ENCODE results near the gene HSD3B7.

HSD3B7 gene

DNA sequence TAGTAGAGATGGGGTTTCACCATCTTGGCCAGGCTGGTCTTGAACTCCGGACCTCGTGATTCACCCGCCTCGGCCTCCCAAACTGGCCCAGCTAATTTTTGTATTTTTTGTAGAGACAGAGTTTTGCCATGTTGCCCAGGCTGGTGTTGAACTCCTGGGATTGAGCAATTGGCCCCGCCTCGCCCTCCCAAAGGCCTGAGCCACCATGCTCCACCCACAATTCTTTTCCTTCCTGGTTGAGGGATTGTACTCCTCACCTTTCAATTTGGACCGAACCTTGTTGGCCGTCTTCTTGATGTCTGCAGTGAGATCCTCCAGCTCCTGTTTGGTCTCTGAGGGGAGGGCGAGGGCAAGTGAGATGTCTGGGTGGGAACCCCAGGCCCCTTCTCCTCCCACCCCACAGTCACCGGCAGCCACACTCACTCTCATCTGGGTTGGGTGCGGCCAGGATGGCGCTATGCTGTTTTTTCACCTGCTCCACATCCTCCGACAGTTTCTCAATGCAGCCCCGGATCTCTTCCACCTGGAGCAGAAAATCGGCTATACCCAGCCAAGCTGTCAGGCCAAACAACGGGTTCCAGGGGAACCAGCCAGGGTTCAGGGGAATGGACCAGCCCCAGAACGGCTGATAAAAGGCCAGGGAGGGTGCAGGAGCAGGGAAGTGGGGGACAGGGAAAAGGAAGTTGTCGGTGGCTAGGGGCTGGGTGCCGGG, 15.8 kb downstream of the HSD3B7 start:
- no peak for ATAC-seq

DNA sequence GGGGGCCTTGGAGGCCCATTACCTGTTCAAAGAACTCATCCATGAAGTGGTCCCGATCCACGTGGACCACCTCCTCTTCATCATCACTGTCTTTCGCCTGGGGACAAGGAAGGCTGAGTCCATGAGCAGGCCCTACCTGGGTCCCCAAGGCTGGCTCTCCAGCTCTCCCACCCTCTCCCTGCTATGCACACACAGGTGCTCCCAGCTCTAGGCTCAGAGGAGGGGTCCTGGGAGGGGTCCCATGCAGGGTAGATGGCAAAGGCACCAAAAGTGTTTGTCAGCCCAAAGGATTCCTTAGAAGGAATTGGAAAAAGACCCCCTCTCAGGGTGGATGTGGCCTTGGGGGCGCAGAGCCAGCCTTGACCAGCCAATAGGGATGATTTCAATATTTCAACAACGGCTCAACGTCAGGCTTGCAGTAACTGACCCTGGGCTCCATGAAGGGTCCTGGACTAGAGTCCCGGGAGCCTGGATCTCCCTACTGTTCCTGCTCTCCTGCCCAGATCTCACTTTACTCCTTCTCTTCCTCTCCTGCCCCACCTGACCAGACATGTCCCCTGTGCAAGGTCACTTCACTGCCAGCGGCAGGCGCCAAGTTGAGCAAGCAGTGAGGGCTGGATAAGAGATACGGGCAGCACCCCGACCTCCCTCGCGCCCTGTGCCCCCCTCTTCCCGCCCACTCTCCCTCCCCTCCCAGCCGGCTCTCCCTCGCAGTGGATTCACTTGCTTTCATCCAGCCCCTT, 16.7 kb downstream of the HSD3B7 start:
- TF ChIP-seq CREB5 (CRISPR knock-in tag; IDR thresholded peaks at IDR 0.05; ENCODE audit: low read depth) (no peak), OSR1 (CRISPR knock-in tag; IDR thresholded peaks at IDR 0.05) (no peak)
- TF ChIP-seq, protein P1, sequence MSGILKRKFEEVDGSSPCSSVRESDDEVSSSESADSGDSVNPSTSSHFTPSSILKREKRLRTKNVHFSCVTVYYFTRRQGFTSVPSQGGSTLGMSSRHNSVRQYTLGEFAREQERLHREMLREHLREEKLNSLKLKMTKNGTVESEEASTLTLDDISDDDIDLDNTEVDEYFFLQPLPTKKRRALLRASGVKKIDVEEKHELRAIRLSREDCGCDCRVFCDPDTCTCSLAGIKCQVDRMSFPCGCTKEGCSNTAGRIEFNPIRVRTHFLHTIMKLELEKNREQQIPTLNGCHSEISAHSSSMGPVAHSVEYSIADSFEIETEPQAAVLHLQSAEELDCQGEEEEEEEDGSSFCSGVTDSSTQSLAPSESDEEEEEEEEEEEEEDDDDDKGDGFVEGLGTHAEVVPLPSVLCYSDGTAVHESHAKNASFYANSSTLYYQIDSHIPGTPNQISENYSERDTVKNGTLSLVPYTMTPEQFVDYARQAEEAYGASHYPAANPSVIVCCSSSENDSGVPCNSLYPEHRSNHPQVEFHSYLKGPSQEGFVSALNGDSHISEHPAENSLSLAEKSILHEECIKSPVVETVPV (CRISPR knock-in tag; IDR thresholded peaks at IDR 0.05), result no peak
- no peak for ATAC-seq

More for the DNA sequence above, 15.8 kb downstream of the HSD3B7 start:
- no peak for TF ChIP-seq RARB (CRISPR knock-in tag; IDR thresholded peaks at IDR 0.05)
- no peak for TF ChIP-seq ZNF70 (CRISPR knock-in tag; IDR thresholded peaks at IDR 0.05)
- no peak for TF ChIP-seq ZNF8 (CRISPR knock-in tag; IDR thresholded peaks at IDR 0.05)
- no peak for TF ChIP-seq GLIS3 (CRISPR knock-in tag; IDR thresholded peaks at IDR 0.05)
- TF ChIP-seq, protein P2, sequence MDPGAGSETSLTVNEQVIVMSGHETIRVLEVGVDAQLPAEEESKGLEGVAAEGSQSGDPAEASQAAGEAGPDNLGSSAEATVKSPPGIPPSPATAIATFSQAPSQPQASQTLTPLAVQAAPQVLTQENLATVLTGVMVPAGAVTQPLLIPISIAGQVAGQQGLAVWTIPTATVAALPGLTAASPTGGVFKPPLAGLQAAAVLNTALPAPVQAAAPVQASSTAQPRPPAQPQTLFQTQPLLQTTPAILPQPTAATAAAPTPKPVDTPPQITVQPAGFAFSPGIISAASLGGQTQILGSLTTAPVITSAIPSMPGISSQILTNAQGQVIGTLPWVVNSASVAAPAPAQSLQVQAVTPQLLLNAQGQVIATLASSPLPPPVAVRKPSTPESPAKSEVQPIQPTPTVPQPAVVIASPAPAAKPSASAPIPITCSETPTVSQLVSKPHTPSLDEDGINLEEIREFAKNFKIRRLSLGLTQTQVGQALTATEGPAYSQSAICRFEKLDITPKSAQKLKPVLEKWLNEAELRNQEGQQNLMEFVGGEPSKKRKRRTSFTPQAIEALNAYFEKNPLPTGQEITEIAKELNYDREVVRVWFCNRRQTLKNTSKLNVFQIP (CRISPR knock-in tag; IDR thresholded peaks at IDR 0.05; ENCODE audit: borderline replicate concordance, low read depth), result no peak
- TF ChIP-seq SNAI2 (CRISPR knock-in tag; IDR thresholded peaks at IDR 0.05), result no peak
- no peak for TF ChIP-seq TCF4 (CRISPR knock-in tag; IDR thresholded peaks at IDR 0.05; ENCODE audit: borderline replicate concordance)
- TF ChIP-seq, protein P3, sequence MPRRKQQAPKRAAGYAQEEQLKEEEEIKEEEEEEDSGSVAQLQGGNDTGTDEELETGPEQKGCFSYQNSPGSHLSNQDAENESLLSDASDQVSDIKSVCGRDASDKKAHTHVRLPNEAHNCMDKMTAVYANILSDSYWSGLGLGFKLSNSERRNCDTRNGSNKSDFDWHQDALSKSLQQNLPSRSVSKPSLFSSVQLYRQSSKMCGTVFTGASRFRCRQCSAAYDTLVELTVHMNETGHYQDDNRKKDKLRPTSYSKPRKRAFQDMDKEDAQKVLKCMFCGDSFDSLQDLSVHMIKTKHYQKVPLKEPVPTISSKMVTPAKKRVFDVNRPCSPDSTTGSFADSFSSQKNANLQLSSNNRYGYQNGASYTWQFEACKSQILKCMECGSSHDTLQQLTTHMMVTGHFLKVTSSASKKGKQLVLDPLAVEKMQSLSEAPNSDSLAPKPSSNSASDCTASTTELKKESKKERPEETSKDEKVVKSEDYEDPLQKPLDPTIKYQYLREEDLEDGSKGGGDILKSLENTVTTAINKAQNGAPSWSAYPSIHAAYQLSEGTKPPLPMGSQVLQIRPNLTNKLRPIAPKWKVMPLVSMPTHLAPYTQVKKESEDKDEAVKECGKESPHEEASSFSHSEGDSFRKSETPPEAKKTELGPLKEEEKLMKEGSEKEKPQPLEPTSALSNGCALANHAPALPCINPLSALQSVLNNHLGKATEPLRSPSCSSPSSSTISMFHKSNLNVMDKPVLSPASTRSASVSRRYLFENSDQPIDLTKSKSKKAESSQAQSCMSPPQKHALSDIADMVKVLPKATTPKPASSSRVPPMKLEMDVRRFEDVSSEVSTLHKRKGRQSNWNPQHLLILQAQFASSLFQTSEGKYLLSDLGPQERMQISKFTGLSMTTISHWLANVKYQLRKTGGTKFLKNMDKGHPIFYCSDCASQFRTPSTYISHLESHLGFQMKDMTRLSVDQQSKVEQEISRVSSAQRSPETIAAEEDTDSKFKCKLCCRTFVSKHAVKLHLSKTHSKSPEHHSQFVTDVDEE (CRISPR knock-in tag; IDR thresholded peaks at IDR 0.05), result no peak
- no peak for TF ChIP-seq ZFP3 (CRISPR knock-in tag; IDR thresholded peaks at IDR 0.05)
- no peak for TF ChIP-seq ZNF565 (CRISPR knock-in tag; conservative IDR thresholded peaks at IDR 0.05; ENCODE audit: low read depth)
- TF ChIP-seq PATZ1 (CRISPR knock-in tag; IDR thresholded peaks at IDR 0.05; ENCODE audit: borderline replicate concordance), result no peak
- no peak for TF ChIP-seq ISL1 (CRISPR knock-in tag; IDR thresholded peaks at IDR 0.05)
- TF ChIP-seq CREB5 (CRISPR knock-in tag; IDR thresholded peaks at IDR 0.05; ENCODE audit: low read depth), result no peak
- TF ChIP-seq PPARA (CRISPR knock-in tag; IDR thresholded peaks at IDR 0.05; ENCODE audit: borderline replicate concordance), result no peak

GRCh38 chr16:31002250-31002700, 17.3 kb downstream of the HSD3B7 start:
- TF ChIP-seq ZNF565 (CRISPR knock-in tag; conservative IDR thresholded peaks at IDR 0.05; ENCODE audit: low read depth) (no peak), ZFP3 (CRISPR knock-in tag; IDR thresholded peaks at IDR 0.05) (no peak), TOX (CRISPR knock-in tag; IDR thresholded peaks at IDR 0.05; ENCODE audit: borderline replicate concordance) (no peak), CSDC2 (CRISPR knock-in tag; IDR thresholded peaks at IDR 0.05) (no peak), ZNF70 (CRISPR knock-in tag; IDR thresholded peaks at IDR 0.05) (no peak), PATZ1 (CRISPR knock-in tag; IDR thresholded peaks at IDR 0.05; ENCODE audit: borderline replicate concordance) (no peak), OSR1 (CRISPR knock-in tag; IDR thresholded peaks at IDR 0.05) (no peak), CREB5 (CRISPR knock-in tag; IDR thresholded peaks at IDR 0.05; ENCODE audit: low read depth) (no peak)
- TF ChIP-seq, protein P2 (CRISPR knock-in tag; IDR thresholded peaks at IDR 0.05; ENCODE audit: borderline replicate concordance, low read depth), result no peak
- ATAC-seq, result no peak

Measured in SK-N-SH treated with all-trans-retinoic acid at 6 μM for 48 hours (cell line).